Erythroblast (primary cell): ENCODE results near the gene CERKL.

Experiments used
- GATA1 ChIP-seq: IDR thresholded peaks from 2 replicates; pipeline ENCODE4 v1.6.1; 2011; ENCODE audit warnings: low read depth, mild to moderate bottlenecking, control low read depth, low read length, moderate library complexity
- POLR2A ChIP-seq: IDR thresholded peaks from 2 replicates; pipeline ENCODE4 v1.6.1; 2011; ENCODE audit warnings: mild to moderate bottlenecking, low read length

DNA sequence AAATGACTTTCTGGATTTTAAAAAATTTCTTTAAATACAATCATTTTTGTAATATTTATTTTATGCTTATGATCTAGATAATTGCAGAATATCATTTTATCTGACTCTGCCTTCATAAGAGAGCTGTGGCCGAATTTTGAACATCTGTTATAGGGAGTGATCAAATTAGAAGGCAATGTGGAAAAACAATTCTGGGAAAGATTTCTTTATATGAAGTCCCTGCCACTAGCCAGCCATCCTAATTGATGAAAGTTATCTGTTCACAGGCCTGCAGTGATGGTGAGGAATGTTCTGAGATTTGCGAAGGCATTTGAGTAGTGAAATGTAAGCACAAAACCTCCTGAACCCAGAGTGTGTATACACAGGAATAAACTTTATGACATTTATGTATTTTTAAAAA lies 120.2 kb downstream of the CERKL start:
- TF ChIP-seq POLR2A (no peak), GATA1 (no peak)
